ENCODE measurements around the gene SOX6.

SOX6 gene

GRCh38 chr11:16136792-16137390 is 219.5 kb downstream of the SOX6 start:
- DNase-seq: no peak

GRCh38 chr11:16133867-16134266 is 222.5 kb downstream of the SOX6 start:
- DNase-seq: no peak

DNA sequence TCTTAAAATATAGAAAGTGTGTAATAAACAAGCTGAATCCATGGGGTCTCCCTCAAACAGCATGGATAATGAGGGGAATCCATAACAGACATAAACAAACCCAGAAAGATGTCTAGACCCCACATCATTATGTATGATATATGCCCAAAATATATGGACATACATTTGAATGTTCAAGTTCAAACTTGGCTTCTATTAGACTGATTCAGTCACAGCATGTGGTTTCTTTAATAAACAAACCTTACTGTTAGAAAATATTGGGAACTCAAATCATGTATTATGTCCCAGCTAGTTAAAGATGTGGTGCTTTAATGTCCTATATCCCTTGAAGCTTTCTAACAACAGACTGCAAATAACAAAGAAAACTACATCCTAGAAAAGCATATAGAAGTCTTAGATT is 228.6 kb downstream of the SOX6 start:
- no peak for DNase-seq

- no peak for DNase-seq
Measured at GRCh38 chr11:16126362-16126761, 230.0 kb downstream of the SOX6 start.

- no peak for DNase-seq
Measured at GRCh38 chr11:16125796-16126195, 230.6 kb downstream of the SOX6 start.

DNA sequence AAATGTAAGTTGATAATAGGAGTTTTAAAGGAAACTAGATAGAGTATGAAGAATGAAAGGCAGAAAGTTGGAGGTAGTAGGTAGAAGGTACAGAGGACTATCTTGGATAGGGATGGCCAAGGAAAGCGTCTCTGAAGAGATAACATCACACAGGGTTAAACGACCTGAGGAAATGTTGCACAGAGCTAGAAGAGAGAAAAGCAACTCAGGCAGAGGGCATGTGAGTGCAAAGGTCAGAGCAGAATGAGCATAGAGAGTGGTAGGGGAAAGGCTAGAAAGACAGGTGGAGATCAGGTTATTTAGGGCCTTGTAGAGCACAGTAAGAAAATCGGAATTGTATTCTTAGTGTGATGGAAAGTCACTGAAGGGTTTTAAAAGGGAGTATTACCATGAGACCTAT is 232.0 kb downstream of the SOX6 start:
- DNase-seq: no peak

GRCh38 chr11:16121853-16122252 is 234.5 kb downstream of the SOX6 start:
- no peak for DNase-seq

GRCh38 chr11:16120008-16120407 is 236.3 kb downstream of the SOX6 start:
- DNase-seq: no peak

DNA sequence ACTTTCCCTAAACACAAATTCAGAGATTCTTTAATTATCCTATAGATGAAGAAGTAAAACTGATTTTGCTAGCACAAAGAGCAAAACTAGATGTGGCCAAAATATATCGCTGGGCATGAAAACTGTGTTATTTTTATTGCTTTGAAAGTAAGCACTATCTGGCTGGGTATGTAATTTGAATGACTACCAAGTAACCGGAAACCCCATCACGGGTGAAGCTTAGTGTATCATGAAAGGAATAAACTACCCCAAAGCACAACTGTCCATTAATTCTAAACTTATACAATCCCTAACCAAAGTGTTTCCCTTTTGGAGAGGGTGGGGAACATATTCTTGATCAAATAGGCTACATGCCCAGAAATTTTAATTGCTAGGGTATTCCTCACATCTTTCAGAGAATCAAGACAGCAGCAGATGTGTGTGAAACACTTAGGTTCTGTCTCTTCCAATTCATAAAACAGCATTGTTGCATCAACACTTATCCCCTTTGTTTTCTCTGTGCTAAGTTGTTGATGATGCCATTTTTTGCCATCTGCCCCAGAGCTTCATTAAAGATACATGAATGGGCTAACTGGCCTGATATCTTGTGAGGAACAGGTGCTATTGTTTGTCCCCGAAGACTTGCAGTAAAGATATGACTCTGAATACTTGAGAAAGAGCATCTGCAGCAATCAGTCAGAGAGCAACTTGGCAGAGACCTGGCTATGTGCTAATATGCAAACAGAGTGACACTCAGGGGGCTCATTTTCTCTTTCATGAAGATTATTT is 238.2 kb downstream of the SOX6 start:
- no peak for DNase-seq

- no peak for DNase-seq
Measured at GRCh38 chr11:16114978-16115871, 241.1 kb downstream of the SOX6 start.

DNA sequence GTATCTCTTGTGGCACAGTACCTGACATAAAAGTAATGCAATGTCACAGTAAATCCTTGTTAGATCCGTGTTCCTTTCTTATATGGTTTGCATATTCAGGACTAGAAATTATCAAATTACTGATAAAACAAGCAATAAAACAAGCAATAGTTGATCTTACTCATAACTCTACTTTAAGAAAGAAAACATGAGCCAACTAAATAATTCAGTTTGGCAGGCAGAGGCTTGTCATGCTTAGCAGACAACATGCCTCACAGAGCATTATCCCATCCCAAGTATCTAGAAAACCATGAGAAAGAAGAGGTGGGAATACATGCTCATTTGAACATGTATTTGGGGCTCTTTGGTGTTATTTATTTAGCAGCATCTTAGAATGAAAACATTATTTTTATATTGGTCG is 241.9 kb downstream of the SOX6 start:
- DNase-seq: no peak

GRCh38 chr11:16111690-16112089 is 244.7 kb downstream of the SOX6 start:
- DNase-seq: no peak

GRCh38 chr11:16110886-16111285 is 245.5 kb downstream of the SOX6 start:
- no peak for DNase-seq

- DNase-seq: no peak
Measured at GRCh38 chr11:16099343-16099900, 256.9 kb downstream of the SOX6 start.

GRCh38 chr11:16098526-16099205 is 257.7 kb downstream of the SOX6 start:
- DNase-seq: no peak

DNA sequence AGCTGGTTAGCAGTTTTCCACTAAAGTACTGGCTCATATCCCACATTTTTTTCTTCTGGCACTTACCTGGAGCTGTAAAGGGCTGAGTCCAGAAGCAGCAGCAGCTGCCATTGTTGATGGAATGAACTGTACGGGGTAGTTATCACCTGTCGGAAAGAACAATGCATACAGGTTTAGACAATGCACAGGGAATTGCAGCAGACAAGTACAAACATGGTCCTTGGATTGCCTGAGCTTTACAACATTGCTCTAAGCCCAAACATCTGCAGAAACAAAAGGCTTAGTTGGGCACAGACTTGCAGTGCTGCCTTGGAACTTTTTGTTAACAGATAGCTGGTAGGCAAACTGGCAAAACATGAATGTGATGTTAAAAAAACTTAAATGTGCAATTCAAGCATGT is 258.8 kb downstream of the SOX6 start:
- DNase-seq: no peak

- DNase-seq: no peak
Measured at GRCh38 chr11:16096336-16096735, 260.0 kb downstream of the SOX6 start.

- DNase-seq: no peak
Measured at GRCh38 chr11:16095756-16096155, 260.6 kb downstream of the SOX6 start.

GRCh38 chr11:16093889-16094653 is 262.3 kb downstream of the SOX6 start:
- no peak for DNase-seq

GRCh38 chr11:16091862-16092261 is 264.5 kb downstream of the SOX6 start:
- DNase-seq: no peak

- DNase-seq: no peak
Measured at GRCh38 chr11:16089481-16089880, 266.9 kb downstream of the SOX6 start.

GRCh38 chr11:16088774-16089173 is 267.6 kb downstream of the SOX6 start:
- no peak for DNase-seq

Measured in T1000 (cell line).